HG02678 (cell line): ENCODE data around the gene VPS54.

Experiments
- ATAC-seq: cut with Tn5 transposase; IDR thresholded peaks from one replicate; pipeline ENCODE4 v1.9.1; 2021; ENCODE audit warnings: mild to moderate bottlenecking, moderate library complexity; ENCODE audit not compliant: unreplicated experiment

Gene VPS54

DNA sequence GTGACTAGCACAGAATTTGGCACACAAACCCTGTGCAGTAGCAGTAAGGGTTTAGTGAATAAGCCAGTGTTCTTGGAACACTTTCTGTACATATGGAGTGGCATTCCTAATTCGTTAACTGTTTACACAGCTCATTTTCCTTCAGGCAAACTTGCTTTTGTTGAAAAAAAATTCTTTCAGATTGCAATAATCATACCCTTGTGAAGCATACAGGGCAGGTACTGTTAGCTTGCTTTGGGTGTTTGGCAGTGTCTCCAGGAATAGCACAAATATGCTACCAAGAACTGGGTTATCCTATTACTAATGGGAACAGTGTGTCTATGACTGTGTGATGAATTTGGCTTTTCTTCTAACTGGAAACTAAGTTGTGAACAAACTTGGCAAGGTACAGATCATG lies 144.1 kb downstream of the VPS54 start:
- no peak for ATAC-seq

DNA sequence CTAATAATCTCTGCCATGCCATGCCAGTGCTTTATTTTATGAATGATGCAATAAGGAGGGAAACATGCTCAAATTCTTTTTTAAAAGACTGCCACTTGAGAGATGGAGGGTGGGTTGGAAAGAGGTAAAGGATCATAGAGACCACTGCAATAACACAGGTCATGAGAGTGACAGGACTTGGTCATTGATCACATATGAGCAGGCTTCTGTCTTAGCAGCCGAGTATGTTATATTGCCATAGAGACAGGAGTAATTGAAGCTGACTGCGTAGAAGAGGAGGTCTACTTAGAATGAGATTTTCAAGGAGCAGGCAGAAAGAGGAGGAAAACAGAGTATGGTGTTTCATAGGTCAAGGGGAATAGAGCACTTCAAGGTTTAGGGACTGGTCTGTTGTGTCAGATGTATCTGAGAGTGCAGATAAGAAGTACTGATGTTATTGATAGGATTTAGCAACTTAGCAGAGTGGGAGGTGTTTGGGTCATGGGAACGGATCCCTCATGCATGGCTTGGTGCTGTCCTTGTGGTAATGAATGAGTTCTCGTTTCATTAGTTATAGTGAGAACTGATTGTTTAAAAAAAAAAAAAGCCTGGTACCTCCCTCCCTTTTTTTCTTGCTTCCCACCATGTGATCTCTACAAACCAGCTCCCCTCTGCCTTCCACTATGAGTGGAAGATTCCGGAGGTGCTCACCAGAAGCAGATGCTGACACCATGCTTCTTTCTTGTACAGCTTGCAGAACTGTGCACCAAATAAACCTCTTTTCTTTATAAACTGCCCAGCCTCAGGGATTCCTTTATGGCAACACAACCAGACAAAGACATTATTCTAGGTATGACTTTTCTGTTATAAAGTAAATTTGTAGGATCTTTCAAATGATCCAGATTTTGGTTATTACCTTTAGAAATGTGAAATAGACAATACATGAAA lies 144.8 kb downstream of the VPS54 start:
- no peak for ATAC-seq

DNA sequence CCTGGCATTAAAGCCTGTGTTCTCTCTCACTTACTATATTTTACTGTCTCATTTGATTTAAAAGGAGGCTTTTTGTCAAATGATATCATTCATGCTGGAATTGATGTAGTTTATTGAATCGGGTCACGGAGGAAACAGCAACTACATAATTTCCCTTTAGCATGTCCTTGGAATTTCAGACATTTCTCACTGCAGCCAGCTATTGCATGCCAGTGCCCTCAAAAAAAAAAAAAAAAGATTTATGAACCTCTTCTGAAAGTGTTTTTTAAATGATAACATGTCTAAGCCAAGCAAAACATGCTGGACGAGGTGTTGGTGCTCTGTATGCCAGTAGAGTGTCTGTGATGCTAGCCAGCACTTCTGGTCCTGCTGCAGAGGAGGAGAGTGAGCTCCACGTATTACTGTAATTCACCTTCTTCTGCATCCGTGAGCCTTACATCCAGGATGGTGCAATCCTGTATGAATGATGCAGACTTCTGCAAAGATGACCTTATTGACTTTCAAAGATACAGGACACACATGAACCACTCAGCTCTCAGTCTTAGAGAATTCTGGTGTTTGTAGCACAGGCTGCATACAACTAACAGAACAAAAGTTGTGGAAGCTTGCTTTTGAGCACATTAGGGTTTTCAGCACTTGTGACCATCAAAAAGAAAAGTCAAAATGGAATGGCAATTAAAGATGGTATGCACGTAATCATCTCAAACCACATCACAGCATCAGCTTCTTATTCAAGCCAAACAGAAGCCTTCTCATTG lies 146.5 kb downstream of the VPS54 start:
- no peak for ATAC-seq

DNA sequence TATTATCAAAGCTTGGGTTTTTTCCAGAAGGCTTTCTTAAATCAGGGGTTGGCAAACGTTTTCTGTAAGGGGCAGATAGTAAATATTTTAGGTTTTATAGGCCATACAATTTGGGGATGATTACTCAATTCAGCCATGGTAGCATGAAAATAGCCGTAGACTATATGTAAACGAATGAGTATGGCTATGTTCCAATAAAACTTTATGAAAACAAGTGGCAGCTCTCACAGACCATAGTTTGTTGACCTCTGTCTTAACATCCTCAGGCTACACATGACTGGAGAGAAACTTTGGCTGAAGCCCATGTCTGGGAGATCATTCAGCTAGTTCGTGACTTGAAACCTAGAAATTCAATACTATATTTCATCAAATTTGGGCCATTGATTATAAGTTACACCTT lies 147.4 kb downstream of the VPS54 start:
- ATAC-seq = no peak

DNA sequence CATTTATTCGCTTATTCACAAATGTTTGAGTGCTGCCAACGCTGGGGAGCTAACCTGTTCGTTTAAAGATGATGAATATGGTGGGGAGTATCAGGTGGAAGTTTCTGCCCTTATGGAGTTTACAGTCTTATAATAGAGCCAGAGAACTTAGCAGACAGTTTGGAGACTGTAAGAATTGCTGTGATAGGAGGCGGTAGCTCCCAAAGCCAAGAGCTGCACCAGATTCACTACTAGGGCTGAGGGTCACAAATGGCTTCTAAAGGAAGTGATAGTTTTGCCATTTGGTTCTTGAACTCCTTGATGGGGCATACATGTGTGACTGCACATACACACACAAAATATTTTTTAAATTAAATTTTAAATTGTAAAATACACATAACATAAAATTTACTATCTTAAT lies 148.5 kb downstream of the VPS54 start:
- ATAC-seq = no peak

DNA sequence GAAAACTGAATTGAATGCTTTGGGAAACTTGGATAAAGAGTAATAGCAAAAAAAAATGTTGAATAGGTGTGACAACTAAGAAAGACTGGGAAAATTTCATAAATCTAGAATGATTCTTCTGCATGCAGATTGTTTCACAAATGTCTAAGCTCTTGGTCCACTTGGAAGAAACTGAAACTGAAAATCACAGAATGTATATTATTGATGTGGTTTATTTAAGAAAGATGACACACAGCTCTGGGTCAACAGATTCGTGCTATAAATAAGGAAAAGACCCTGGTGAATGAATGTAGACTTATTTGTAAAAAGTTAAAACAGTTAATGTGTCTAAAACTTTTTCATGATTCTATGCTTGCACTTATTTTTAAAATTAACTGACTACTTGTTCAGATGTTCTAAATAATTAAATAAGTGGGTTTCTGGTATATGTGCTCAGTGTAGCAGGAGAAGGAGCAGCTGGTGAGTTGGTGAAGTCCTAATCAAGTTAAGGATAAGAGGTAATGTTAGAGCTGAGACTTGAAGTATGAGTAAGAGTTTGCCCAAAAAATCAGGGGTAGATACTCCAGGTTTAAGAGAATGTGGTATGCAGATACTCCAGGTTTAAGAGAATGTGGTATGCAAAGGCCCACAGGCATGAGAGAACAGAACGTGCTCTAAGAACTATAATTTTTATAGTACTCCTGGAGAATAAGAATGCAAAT lies 153.1 kb downstream of the VPS54 start:
- ATAC-seq = peak; percentile 50

DNA sequence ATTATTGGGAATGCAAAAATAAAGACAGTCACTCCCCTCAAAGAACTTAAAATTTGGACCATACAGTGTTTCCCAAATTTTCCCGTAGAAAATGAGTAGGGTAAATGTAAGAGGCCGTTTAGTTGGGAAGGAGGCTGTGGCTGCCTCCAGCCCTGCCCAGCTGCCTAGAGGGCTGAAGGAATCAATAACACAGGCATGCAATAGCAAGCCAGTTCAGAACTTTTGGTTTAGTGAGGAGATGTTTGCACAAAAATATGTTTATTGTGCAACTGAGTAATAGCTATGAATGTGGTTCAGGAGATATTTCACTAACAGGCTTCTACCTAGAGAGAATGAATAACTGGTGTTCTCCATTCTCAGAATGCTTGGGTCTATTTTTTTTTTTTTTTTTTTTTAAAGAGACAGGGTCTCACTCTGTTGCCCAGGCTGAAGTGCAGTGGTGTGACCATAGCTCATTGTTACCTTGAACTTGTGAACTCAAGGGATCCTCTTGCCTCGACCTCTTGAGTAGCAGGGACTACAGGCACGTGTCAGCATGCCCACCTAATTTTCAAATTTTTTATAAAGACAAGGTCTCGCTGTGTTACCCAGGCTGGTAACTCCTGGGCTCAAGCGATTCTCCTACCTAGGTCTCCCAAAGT lies 153.9 kb downstream of the VPS54 start:
- no peak for ATAC-seq

DNA sequence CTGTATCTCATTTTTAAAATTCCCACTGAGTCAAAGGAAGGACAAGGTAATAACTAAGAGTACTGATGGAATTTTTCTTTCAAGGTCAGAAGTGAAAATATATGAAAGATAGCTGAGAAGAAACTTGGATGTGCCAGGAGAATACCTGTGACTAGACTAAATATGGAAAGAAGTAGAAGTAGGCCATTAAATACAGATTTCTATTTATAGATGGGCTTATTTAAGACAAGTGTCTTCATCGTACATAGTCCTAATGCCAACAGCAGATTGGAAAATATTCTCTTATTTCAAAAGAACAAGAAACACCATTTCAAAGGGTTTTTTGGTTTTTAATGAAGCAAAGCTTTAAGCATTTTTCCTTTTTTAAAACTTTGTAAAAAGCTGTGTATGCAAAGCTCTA lies 155.5 kb downstream of the VPS54 start:
- ATAC-seq = no peak

DNA sequence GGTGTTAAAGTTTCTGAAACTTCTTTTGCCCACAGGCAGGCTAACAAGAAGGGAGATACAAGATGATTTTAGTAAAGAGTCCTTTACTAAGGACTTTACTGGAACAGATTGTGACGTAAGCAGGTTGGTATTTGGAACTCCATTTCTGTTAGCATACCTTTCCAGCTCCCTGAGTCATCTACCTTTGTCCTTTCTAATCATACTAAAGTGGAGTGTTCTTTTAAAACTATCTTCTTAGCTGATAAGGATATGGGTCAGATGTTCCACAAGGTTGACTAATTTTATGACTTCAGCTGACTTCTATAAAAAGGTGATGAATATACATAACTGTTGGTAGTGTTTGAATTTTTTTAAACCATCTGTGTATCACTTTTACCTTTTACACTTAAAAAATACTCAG lies 156.4 kb downstream of the VPS54 start:
- ATAC-seq = no peak

DNA sequence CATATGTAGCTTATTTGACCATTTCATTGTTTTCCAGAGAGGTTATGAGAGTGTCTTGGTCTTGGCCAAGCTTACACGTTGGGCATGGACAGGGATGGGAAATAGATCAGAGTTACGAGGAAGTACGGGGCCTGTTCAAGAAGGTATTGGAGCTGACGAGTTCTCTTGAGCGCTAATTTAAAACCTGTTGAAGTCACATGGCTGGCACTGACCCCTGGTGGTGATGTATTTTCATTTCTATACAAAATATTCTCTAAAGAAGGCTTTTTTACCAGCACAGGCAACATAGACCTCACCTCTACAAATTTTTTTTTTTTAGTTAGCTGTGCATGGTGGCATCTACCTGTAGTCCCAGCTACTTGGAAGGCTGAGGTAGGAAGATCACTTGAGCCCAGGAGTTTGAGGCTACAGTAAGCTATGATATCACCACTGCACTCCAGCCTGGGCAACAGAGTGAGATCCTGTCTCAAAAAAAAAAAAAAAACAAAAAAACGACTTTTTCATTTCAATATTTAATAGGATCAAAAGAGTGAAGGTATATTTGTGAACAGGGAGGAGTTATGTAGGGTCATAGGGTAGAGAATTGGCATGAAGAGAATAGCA lies 157.9 kb downstream of the VPS54 start:
- peak; percentile 75 for ATAC-seq

DNA sequence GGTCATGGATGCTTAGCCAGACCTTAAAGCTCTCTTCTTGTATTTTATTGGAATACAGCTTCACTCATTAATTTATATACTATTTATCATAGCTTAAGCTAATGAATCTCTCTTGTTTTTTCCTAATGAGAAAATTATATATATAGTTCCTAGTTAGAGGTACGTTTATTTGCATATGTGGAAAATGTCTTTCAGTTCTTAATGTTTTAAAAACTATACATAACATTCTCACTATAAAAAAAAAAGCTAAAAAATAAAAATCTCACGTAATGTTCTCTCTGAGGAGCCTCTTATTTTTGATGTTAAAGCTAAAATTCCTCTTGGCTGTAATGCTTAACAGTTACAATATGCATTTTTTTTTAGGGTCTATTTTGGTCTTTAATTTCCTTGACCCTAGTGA lies 160.9 kb downstream of the VPS54 start:
- no peak for ATAC-seq

DNA sequence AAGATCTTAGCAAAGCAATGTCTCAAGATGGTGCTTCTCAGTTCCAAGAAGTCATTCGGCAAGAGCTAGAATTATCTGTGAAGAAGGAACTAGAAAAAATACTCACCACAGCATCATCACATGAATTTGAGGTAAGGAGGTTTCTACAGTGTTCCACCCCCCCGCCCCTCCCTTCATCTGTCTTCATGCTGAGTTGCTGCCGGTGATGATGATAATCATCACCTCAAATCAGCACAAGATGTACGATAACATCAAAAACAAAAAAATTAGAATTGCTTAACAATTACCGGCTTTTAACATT lies 163.0 kb downstream of the VPS54 start:
- no peak for ATAC-seq

DNA sequence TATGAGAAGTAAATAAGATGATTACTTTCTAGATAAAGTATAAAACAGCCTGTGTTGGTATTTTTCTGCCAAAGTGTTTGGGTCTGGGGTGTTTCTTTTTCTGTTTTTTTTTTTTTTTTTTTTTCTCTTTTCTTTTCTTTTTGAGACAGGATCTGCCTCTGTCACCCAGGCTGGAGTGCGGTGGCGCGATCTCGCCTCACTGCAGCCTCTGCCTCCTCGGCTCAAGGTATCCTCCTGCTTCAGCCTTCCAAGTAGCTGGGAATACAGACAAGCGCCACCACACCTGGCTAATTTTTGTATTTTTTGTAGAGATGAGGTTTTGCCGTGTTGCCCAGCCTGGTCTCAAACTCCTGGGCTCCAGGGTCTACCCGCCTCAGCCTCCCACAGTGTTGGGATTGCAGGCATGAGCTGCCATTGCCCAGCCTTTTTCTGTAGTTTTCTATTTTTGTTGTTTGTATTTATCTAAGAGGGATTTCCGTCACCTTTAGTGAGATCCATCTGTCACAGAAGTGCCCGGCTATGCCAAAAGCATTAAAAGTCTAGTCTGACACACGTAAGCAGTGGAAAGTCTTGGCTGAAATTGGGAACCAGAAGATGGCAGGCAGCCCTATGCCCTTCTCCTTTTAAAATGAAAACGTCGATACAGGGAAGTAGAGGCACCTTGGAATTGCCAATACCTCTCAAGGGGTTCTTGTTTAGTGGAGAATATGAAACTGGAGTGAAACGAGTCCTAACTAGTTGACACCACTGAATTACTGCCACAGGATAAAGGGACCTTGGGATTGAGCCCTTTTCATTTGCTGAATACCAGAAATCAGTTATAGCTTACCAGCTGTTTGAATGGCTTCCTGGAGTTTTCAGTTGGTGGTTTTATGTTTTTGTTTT lies 163.6 kb downstream of the VPS54 start:
- ATAC-seq = no peak

DNA sequence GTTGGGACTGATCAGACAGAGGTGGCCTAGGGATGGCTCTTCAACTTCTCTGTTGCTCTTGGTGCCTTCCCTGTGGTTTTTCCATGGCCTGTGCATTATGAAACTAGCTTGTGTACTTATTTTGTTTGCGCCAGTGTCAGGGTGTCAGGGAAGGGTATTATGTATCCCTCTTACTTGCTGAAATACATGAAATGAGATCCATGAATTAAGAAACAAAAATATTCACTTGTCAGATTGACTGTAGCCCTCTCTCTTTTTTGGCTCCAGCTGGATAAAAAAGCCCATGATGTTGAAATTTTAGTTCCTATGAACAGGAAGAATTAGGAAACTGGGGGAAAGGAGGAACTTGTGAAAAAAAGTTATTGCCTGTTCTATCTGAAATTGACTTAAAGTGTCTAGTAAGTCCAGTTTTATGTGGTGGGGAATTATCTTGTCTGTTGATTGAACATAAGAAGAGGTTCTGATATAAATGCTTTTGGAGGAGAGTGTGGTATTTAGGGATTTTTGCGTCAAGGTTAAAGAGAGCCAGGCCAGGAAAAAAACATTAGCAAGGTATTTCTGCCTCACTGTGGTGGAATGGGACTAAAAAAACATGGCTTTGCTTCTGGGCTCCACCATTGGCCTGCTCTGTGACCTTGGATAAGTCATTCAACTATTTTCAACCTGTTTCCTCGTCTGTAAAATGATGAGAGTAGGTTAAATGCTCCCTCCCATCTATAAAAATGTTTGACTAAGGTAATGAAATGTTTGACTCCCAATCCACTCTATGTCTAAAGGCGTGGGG lies 165.5 kb downstream of the VPS54 start:
- ATAC-seq = no peak

DNA sequence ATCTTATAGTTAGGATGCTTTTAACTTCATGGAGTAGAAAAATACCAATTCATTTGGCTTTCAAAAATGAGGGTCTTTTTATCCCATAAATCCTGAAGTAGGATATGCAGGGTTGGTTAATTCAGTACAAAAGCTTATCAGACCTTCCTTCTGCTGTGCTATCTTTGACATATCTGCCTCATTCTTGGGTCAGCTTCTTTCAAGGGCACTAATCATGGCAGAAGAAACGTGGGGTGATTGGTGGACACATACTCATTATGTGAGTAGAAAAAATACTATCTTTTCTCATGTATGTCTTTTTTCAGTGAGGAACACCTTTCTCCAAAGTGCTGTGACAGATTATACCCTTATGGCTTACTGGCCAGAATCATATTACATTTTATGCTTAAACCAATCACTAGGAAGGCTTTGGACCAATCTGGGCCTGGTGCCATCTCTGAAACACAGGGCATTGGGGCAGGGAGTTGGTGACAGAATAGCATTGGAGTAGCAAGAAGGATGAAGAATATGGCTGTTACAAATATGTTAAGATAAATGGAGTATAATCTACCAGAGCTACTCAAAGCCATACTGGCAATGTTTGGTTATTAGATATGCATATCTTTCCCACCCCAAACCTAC lies 167.4 kb downstream of the VPS54 start:
- no peak for ATAC-seq

DNA sequence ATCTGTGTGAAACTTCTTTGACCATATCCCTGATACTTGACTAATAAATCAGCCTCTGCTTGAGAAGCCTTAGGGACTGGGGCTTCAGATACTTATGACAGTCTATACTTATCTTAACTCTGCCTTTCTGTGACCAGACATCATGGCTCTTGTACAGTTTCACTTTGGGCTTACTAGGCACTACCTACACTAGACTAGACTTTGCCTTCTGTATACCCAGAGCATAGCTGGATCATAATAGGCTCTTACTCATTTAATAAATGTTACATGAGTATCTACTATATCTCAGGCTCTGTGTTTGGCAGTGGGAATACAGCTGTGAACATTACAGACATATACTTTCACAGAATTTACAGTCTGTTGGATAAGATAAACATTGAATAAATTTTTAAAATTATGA lies 168.6 kb downstream of the VPS54 start:
- ATAC-seq = no peak

DNA sequence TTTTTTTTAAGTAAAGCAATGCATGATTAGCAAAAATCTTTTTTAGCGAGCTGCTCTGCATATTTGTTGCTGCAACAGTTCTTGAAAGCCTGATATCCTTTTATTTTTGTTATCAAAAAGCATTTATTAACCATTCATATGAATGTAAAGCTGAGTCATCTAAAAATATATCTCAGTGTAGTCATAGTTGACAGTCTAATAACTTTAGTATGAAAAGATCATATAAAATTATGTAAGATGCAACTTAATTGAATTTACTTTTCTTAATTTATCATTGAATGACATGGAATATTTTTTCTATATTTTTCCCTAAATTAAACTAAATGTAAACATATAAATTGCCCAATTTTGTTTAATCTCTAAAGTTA lies 169.0 kb downstream of the VPS54 start:
- ATAC-seq = no peak

DNA sequence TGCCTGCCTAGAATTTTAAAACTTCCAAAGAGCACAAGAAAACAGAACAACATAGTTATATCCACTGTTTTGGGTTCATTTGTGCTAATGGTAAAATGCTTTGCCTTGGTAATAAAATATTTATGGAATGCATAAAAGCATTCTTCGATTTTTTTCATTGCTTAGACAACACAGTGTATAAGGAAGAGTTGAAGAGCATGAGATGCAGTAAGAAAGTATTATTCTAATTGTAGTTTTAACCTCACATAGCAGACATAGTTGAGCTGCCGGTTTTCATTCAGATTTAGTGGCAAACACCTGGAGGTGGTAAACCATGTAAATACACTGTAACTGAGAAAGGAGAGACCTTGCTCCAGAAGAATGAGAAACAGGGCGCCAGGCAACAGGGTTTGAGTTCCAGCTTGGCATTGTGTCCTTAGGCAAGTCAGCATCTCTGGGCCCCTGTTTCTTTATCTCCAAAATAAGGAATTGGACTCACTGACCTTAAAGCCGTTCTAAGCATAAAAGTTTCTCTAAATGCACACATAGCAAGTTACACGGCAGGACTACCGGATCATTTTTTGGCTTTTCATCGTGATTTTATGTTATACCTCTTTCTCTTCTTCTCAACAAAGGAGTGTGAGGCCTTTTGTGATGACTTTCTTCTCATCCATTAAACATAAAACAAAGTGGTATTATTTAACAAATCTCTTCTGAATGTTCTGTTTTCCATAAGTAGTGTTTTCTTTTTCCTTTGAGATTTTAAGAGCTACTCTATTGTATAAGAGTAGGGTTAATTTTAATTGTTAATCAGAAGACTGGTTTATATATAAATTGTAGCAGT lies 169.6 kb downstream of the VPS54 start:
- ATAC-seq = no peak
